Measurements from ENCODE around the gene LGALSL.
A peak's percentile ranks its signal among the peaks of the same experiment; 100 is the strongest.
"Not testable (repeated sequence)": the region's sequence is repeated elsewhere in the genome, so short reads cannot be mapped to it uniquely, and the experiment has no call there.

Gene LGALSL

DNA sequence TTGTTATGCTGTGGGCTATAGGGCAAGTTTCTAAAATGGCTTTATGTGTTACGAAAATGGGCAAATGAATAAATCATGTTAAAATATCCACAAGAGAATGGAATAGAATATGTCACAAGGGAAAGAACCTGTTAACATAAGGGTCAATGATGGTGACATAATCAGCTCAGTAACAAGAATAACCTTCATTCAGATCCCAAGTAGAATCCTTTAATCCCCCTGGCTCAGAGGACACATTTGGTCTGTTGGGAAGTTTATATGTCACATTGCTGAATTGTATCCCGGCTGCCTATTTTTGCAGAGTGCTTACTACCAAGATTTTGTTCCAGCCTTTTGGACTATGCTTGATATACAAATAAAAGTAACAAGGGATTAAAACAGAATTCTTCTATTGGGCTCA is 13.1 kb upstream of the LGALSL start:
- no peak for DNase-seq (ENCODE audit: low read depth)
- no peak overlapping the region for H3K4me3 ChIP-seq (ENCODE audit: low read length)
- TF ChIP-seq CTCF (IDR thresholded peaks at IDR 0.05; ENCODE audit: insufficient read depth, low read depth, low read length, missing control alignments), result no peak

GRCh38 chr2:64442277-64442676 is 11.7 kb upstream of the LGALSL start:
- no peak overlapping the region for H3K4me3 ChIP-seq (ENCODE audit: low read length)
- DNase-seq (ENCODE audit: low read depth), result no peak
- TF ChIP-seq CTCF (IDR thresholded peaks at IDR 0.05; ENCODE audit: insufficient read depth, low read depth, low read length, missing control alignments), result no peak

GRCh38 chr2:64442801-64443429 is 11.0 kb upstream of the LGALSL start:
- no peak for TF ChIP-seq CTCF (IDR thresholded peaks at IDR 0.05; ENCODE audit: insufficient read depth, low read depth, low read length, missing control alignments)
- DNase-seq (ENCODE audit: low read depth), result no peak

GRCh38 chr2:64445970-64446369 is 8.0 kb upstream of the LGALSL start:
- peak; percentile 40 for DNase-seq (ENCODE audit: low read depth)
- H3K4me3 ChIP-seq (ENCODE audit: low read length), result not testable (repeated sequence)

More at GRCh38 chr2:64442801-64443429, 11.0 kb upstream of the LGALSL start:
- no peak overlapping the region for H3K4me3 ChIP-seq (ENCODE audit: low read length)

DNA sequence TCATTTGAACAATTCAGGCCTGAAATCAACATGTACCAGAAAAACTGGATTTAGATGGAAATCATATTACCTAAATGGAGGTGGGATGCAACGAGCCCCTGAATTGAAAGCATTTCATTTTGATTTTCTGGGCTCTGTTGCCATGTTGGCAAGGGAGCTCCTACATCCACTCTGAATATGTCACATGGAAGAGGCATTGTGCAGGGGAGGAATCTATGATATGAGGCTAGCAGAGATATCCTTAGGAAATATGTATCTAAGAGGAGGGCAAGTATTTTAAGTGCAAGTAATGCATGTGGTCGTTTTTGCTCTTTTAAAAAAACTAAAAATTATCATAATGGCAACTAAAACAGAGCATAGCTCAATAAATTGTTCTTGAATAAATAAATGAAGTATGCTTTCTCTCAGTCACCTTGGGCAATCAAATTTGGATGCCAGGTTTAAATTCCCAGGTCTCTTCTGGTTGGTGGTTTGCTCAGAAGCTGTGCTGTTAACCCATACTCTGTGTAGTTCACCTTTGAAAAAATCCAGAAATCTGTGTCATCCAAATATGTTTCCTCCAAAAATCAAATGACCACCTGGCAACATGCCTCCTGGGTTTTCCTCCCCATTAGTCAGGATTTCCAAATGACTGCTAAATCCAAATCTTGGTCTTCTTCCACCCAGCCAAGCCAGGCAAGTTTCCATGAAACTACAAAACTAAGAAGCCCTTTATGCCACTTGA is 6.5 kb upstream of the LGALSL start:
- H3K4me3 ChIP-seq (ENCODE audit: low read length), result no peak overlapping the region
- DNase-seq (ENCODE audit: low read depth), result no peak
- TF ChIP-seq CTCF (IDR thresholded peaks at IDR 0.05; ENCODE audit: insufficient read depth, low read depth, low read length, missing control alignments), result no peak

DNA sequence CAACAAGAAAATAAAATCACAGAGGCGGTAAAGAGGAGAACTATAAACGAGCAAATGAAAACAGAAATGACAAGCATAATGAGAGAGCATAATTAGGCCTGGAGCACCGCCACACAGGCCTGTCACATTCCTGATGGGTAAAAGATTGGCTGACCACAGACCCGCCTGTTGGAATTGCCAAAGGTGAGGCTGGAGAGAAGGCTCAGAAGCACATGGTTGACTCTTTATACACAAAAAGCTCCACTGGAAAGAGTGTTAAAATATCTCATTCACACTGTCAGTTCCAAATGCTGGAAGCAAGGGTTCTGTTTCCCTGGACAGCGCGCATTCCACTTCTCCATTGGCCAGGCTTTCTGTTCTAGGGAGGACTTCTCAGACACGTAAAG is 5.9 kb upstream of the LGALSL start:
- no peak overlapping the region for H3K4me3 ChIP-seq (ENCODE audit: low read length)
- DNase-seq (ENCODE audit: low read depth), result no peak
- TF ChIP-seq CTCF (IDR thresholded peaks at IDR 0.05; ENCODE audit: insufficient read depth, low read depth, low read length, missing control alignments), result no peak

DNA sequence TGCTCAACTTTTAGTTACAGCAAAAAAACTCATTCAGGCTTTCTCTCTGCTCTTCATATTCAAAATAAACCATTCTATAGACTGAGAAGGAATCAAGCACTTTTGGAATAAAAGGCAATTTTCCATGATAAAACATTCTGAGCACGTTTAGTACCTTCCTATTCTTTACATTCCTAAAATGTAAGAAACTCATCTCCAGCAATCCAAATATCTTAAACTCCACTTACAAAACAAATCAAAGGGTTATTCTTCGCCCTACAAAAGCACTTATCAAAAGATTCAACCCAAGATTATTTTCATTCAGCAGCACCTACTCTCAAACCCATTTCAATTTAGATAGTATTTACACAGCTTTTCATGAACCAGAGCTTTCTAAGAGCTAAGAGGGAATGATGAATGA is 2.9 kb upstream of the LGALSL start:
- H3K4me3 ChIP-seq (ENCODE audit: low read length), result no peak overlapping the region
- no peak for DNase-seq (ENCODE audit: low read depth)
- no peak for TF ChIP-seq CTCF (IDR thresholded peaks at IDR 0.05; ENCODE audit: insufficient read depth, low read depth, low read length, missing control alignments)
